SKM-1 treated with dmso at 0.1 percent for 144 hours (cell line): ENCODE measurements around the gene CEP70.

Experiments used
- DNase-seq: peaks from one replicate; lab custom pipeline; 2025; ENCODE audit not compliant: unreplicated experiment; lab: John Stamatoyannopoulos, UW

Gene CEP70

GRCh38 chr3:138472141-138472825 is 121.8 kb downstream of the CEP70 start:
- DNase-seq, result no peak

GRCh38 chr3:138471481-138471880 is 122.6 kb downstream of the CEP70 start:
- no peak for DNase-seq

- no peak for DNase-seq
Observed at GRCh38 chr3:138470687-138471086, 123.4 kb downstream of the CEP70 start.

DNA sequence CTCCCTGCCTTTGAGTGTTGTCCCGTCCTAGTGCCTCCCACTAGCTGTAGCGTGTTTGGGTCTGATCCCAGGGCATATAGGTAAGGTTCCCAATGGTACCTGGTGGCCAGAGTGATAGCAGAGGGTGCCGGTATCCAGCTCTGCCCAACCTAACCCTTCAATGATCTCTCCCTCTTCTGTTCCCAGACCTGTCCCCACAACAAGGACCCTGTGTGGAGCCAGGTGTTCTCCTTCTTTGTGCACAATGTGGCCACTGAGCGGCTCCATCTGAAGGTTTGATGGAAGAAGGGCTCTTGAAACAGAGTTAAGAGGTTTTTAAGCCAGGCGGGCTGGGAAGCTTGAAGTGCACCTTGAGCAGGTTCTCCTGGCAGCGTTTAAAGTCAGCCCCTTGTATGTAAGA is 124.2 kb downstream of the CEP70 start:
- DNase-seq, result no peak

GRCh38 chr3:138468886-138469285 is 125.2 kb downstream of the CEP70 start:
- DNase-seq, result no peak

GRCh38 chr3:138468451-138468850 is 125.6 kb downstream of the CEP70 start:
- DNase-seq, result no peak

DNA sequence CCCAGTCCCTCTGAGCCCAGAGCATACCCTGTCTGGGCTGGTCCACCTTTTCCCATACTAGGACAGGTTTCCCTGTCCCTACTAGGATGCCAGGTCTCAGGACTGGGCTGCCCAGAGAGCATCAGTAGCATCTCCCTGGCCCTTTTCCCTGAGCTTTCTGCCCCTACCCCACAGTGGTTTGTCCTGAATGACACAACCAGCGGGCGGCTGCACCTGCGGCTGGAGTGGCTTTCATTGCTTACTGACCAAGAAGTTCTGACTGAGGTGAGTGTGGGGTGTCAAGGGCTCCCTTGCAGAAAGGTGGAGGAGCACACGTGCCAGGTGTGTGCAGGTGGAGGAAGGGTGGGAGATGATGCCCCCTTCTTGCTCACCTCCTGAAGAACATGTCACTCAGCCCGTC is 126.1 kb downstream of the CEP70 start:
- DNase-seq, result no peak

- no peak for DNase-seq
Observed at GRCh38 chr3:138465925-138466324, 128.1 kb downstream of the CEP70 start.

- DNase-seq, result no peak
Observed at GRCh38 chr3:138465451-138465850, 128.6 kb downstream of the CEP70 start.

DNA sequence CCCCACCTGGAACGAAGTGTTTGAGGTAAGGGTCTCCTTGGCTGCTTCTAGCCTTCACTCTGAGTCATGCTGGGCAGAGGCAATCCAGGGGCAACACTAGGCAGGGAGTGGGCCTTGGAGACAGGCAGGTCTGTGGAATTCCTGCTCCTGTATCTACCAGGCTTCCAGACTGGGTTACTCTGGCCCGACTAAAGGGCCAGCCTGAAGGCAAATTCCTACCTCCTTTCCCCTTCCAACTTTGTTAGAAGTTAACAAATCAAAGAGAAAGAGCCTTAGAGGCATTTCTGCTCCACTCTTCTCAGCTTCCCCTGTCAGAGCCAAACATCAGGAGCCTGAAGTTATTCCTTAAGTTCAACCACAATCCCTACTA is 129.6 kb downstream of the CEP70 start:
- DNase-seq, result no peak

DNA sequence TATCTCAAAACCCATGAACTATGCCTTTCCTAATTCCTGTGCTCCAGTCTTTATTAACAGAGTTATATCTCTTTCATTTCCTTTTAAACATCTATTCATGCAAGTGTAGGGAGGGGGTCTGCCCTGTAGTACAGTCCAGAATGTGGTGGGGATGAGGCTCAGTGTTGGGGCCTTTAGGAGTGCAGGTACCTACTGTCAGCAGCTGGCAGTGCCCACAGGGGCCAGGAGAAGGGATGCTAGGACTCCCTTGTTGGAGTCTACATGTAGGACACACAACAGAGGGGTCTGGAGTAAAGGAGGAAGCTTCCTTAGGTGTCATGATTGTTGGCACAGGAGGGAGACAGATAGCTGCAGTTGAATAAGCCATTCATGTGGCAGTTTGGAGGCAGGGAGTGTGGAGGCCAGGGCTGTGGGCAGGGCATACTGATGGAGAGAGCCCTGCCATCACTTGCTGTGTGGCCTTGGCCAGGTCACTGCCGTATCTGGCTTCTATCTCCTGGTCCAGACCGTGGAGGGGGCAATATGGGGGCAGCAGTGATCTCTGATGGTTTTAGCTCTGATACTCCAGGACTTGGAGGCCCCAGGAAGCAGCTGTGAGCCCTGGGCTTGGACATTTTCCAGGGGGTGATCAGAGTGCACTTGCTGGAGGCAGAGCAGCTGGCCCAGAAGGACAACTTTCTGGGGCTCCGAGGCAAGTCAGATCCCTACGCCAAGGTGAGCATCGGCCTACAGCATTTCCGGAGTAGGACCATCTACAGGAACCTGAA is 130.2 kb downstream of the CEP70 start:
- DNase-seq, result no peak

DNA sequence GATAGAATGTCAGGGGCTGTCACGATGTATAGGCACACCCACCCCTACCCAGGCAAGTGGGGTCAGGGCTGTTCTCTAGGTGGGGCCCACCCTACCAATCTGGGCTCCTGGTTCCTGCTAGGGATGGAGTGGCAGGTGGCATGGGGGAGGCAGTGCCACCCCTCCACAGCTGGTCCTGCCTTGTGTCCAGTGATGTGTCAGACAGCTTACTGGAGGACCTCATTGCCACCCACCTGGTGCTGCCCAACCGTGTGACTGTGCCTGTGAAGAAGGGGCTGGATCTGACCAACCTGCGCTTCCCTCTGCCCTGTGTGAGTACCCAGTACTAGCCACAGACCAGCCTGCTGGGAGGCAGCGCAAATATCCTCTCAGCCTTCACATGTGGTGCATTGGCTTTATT is 132.2 kb downstream of the CEP70 start:
- no peak for DNase-seq

- no peak for DNase-seq
Observed at GRCh38 chr3:138461246-138461645, 132.8 kb downstream of the CEP70 start.

- DNase-seq, result no peak
Observed at GRCh38 chr3:138460536-138461205, 133.4 kb downstream of the CEP70 start.

- no peak for DNase-seq
Observed at GRCh38 chr3:138459619-138460535, 134.2 kb downstream of the CEP70 start.

DNA sequence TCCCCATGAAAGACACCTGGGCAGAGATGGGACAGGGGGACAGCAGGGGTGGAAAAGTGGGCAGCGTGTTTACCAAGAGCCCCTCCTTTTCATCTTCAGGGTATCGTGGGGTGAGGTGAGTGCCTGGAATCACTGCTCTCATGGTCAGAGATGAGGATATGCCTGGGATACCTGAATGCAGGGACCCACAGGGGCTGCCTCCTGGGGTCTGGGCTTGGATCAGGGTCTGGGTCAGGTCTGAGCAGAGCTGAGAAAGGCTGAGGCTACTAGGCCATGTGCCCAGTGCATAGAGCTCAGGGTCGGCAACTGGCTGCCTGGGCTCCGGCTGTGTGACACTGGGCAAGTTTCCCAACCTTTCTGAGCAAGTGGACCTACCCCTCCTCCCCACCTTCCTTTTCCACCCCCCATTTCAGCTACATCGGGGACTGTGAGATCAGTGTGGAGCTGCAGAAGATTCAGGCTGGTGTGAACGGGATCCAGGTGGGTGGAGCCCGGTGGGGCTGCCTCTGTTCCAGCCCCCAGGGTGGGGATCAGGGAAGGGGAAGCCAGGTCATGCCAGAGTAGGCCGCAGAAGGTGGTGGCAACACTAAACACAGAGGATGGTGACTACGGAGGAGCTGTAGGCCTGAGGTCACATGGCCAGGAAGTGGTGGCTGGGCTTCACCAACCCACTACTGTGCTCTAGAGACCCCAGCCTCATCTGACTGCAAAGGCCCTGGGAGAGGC is 135.1 kb downstream of the CEP70 start:
- no peak for DNase-seq

GRCh38 chr3:138457863-138458735 is 136.0 kb downstream of the CEP70 start:
- no peak for DNase-seq

- no peak for DNase-seq
Observed at GRCh38 chr3:138456961-138457862, 136.8 kb downstream of the CEP70 start.
